Endothelial cell of umbilical vein (primary cell): ENCODE data around the gene TLE1. TPM values are rescaled to one million over a fixed set of nuclear protein-coding genes. Genes with fewer than 3 reads are reported as not detected.

Experiments
- BruUV-seq: library from RNA; stranded (reverse); fragments of 400-500 nt; replicated peaks from 2 replicates; lab custom pipeline; 2021; lab: Mats Ljungman, UMichigan
- CTCF ChIA-PET: fragments of 300-600, 350-600 bp; sonication (Branson Sonifier 250); formaldehyde crosslinking; loops from one replicate; lab custom pipeline; 2021; ENCODE audit warnings: antibody characterized with exemption, inconsistent platforms; lab: Charles Lee
- POLR2A ChIA-PET: fragments of 300-600, 350-600 bp; sonication (Branson Sonifier 250); formaldehyde crosslinking; loops from one replicate; lab custom pipeline; 2021; ENCODE audit warnings: antibody characterized with exemption, inconsistent platforms; lab: Charles Lee
- DNase-seq: peaks from one replicate; pipeline ENCODE4 v3.0.0-alpha.2; 2011; ENCODE audit warnings: low read depth, low spot score
- FAIRE-seq: peaks from 2 replicates; lab custom pipeline; 2011; peaks lifted over from hg19 to GRCh38; lab: Jason Lieb, UNC
- H2AFZ ChIP-seq: 2 replicates; pipeline ENCODE4 v1.6.0; 2012; ENCODE audit warnings: low read depth, low read length, control low read depth, inconsistent platforms
- H3K27ac ChIP-seq: 2 replicates; pipeline ENCODE4 v1.5.1; 2011; ENCODE audit warnings: low read depth, mild to moderate bottlenecking, control low read depth, low read length, moderate library complexity; ENCODE audit not compliant: insufficient read depth
- H3K27me3 ChIP-seq, 2 experiments: 2 replicates each; pipeline versions ENCODE4 v1.6.0 to v1.6.1; 2011; ENCODE audit warnings: low read length in 2 of 2, mixed read lengths in 1 of 2; ENCODE audit not compliant: control insufficient read depth in 2 of 2, insufficient read depth in 2 of 2
- H3K36me3 ChIP-seq, 2 experiments: 2 replicates in 1 of 2; 3 replicates in 1 of 2; pipeline ENCODE4 v1.5.1; 2011; ENCODE audit warnings: low read length in 2 of 2, mild to moderate bottlenecking in 1 of 2, moderate library complexity in 1 of 2; ENCODE audit not compliant: control insufficient read depth in 2 of 2, insufficient read depth in 2 of 2; ENCODE audit errors: extremely low read depth in 1 of 2
- H3K4me1 ChIP-seq: 3 replicates; pipeline ENCODE4 v1.5.1; 2011; ENCODE audit warnings: mild to moderate bottlenecking, low read length; ENCODE audit not compliant: control insufficient read depth, insufficient read depth; ENCODE audit errors: extremely low read depth
- H3K4me2 ChIP-seq: 2 replicates; pipeline ENCODE4 v1.6.1; 2011; ENCODE audit warnings: low read length, control low read depth, mixed read lengths; ENCODE audit not compliant: insufficient read depth
- H3K4me3 ChIP-seq, 3 experiments: fragments of 200-600 bp in 1 of 3; sonication (generic), shearing (Covaris generic) in 1 of 3; replicated peaks in 1 of 3; 2 replicates each; pipeline ENCODE4 v1.5.1; 2011 to 2016; ENCODE audit warnings: control low read depth in 3 of 3, low read length in 3 of 3, mild to moderate bottlenecking in 2 of 3, inconsistent platforms in 1 of 3, low read depth in 1 of 3, moderate library complexity in 1 of 3; ENCODE audit not compliant: insufficient read depth in 1 of 3
- H3K79me2 ChIP-seq: 2 replicates; pipeline ENCODE4 v1.6.0; 2012; ENCODE audit warnings: low read length, inconsistent platforms; ENCODE audit not compliant: control insufficient read depth, insufficient read depth
- H3K9ac ChIP-seq: replicated peaks from 2 replicates; pipeline ENCODE3; 2011; ENCODE audit warnings: low read length, control low read depth; ENCODE audit not compliant: insufficient read depth; ENCODE audit errors: extremely low read depth
- H3K9me1 ChIP-seq: replicated peaks from 3 replicates; pipeline ENCODE4 v1.6.0; 2011; ENCODE audit warnings: mild to moderate bottlenecking, low read length; ENCODE audit not compliant: control insufficient read depth, insufficient read depth; ENCODE audit errors: extremely low read depth
- H3K9me3 ChIP-seq: replicated peaks from 2 replicates; pipeline ENCODE4 v1.5.1; 2012; ENCODE audit warnings: low read length, inconsistent platforms; ENCODE audit not compliant: control insufficient read depth, insufficient read depth
- H4K20me1 ChIP-seq: replicated peaks from 2 replicates; pipeline ENCODE3; 2011; ENCODE audit warnings: mild to moderate bottlenecking, low read length; ENCODE audit not compliant: control insufficient read depth, insufficient read depth; ENCODE audit errors: extremely low read depth
- CTCF ChIP-seq, 2 donors: IDR thresholded peaks; 1 replicate in 1 of 2; 2 replicates in 1 of 2; pipeline ENCODE4 v1.5.1; 2011; ENCODE audit warnings: low read length in 2 of 2, mild to moderate bottlenecking in 2 of 2, moderate library complexity in 2 of 2, control low read depth in 1 of 2, inconsistent platforms in 1 of 2, low read depth in 1 of 2; ENCODE audit not compliant: insufficient read depth in 1 of 2; ENCODE audit errors: extremely low read depth in 1 of 2
- EZH2 ChIP-seq: IDR thresholded peaks from 2 replicates; pipeline ENCODE4 v1.6.1; 2012; ENCODE audit warnings: borderline replicate concordance, low read depth, mild to moderate bottlenecking, moderate library complexity, low read length, inconsistent platforms; ENCODE audit not compliant: severe bottlenecking
- FOS ChIP-seq: IDR thresholded peaks from 2 replicates; pipeline ENCODE4 v1.6.1; 2011; ENCODE audit warnings: mild to moderate bottlenecking, low read length, moderate library complexity, borderline replicate concordance; ENCODE audit not compliant: insufficient read depth
- GATA2 ChIP-seq: IDR thresholded peaks from 2 replicates; pipeline ENCODE4 v1.7.0; 2011; ENCODE audit warnings: low read depth, mild to moderate bottlenecking, moderate library complexity, mixed read lengths, low read length; ENCODE audit not compliant: insufficient read length, insufficient read depth
- JUN ChIP-seq: IDR thresholded peaks from 2 replicates; pipeline ENCODE4 v1.6.1; 2011; ENCODE audit warnings: borderline replicate concordance, low read depth; ENCODE audit not compliant: insufficient read length, insufficient read depth
- MAX ChIP-seq: IDR thresholded peaks from 2 replicates; pipeline ENCODE4 v1.6.1; 2011; ENCODE audit not compliant: insufficient read depth, insufficient read length
- MYC ChIP-seq: IDR thresholded peaks from one replicate; pipeline ENCODE4 v1.6.1; 2011; ENCODE audit warnings: mild to moderate bottlenecking, low read depth, low read length
- POLR2A ChIP-seq: IDR thresholded peaks from 2 replicates; pipeline ENCODE4 v1.6.1; 2012; ENCODE audit warnings: low read depth, mild to moderate bottlenecking, control low read depth, low read length
- POLR2AphosphoS5 ChIP-seq: IDR thresholded peaks from 2 replicates; pipeline ENCODE4 v1.6.1; 2012; ENCODE audit warnings: low read depth, mild to moderate bottlenecking, control low read depth, low read length, moderate library complexity; ENCODE audit not compliant: insufficient read depth
- dilution Hi-C: fragments of 300-500 bp; cut with MboI; formaldehyde crosslinking; loops from one replicate; pipeline ENCODE4 v1.15.0; 2019; ENCODE audit warnings: low sequenced_read_pairs; ENCODE audit not compliant: extremely low pct_ligation_motif_present
- intact Hi-C: fragments of 100-400 bp; cut with micrococcal nuclease; formaldehyde crosslinking; loops from one replicate; pipeline ENCODE4 v1.10.0; 2022
- polyA plus RNA-seq, 4 experiments: library from polyadenylated mRNA; depleted of rRNA in 3 of 4; stranded (reverse) in 3 of 4; unstranded in 1 of 4; fragments of >200 nt; gene quantifications; 2 replicates each; pipeline versions ENCODE4 v1.2.1 to v1.2.3, GENCODE V29; 2011 to 2012; ENCODE audit warnings: missing spikeins in 1 of 4
- total RNA-seq: library from RNA; stranded (reverse); gene quantifications from 2 replicates; pipeline ENCODE4 v1.2.3, GENCODE V29; 2021

Gene TLE1
- total and polyA plus RNA-seq, 2 donors (not counting 3 experiments of a cell fraction or from before 2014, with no cell fraction given) = 55.0 to 58.2 TPM

- H3K36me3 ChIP-seq = no peaks in the 10 kb centered on the region
- dilution Hi-C loops (no loop called here), intact Hi-C loops (no loop called here)
- H3K4me3 ChIP-seq = no peak overlapping the region
- FAIRE-seq = no peak
- H2AFZ ChIP-seq = no peak overlapping the region
- H4K20me1 ChIP-seq = no peaks in the 10 kb centered on the region
- no peaks in the 10 kb centered on the region for H3K9me3 ChIP-seq
- no peaks in the 10 kb centered on the region for H3K9me1 ChIP-seq
- no peaks in the 10 kb centered on the region for H3K27me3 ChIP-seq
- peaks cover 28% of the 10 kb centered on the region for H3K4me1 ChIP-seq
- no peak for DNase-seq
- H3K79me2 ChIP-seq = no peaks in the 10 kb centered on the region
- no peak overlapping the region for H3K4me2 ChIP-seq
- ChIA-PET POLR2A (no interaction called here), CTCF (no interaction called here)
- no peak for TF ChIP-seq EZH2
- no peak for TF ChIP-seq POLR2A
- TF ChIP-seq GATA2 = no peak
- no peak for TF ChIP-seq POLR2AphosphoS5
- no peak for TF ChIP-seq JUN
- no peak for TF ChIP-seq MYC
- TF ChIP-seq CTCF (IDR thresholded peaks at IDR 0.05; ENCODE audit: extremely low read depth in 1 of 2, insufficient read depth in 1 of 2, low read depth in 1 of 2, low read length in 2 of 2) = no peak
- no peak for TF ChIP-seq MAX
- TF ChIP-seq FOS = no peak
- H3K27ac ChIP-seq = no peak overlapping the region
- BruUV-seq = no TSS peak
- H3K9ac ChIP-seq = no peak overlapping the region
Observed at GRCh38 chr9:81560851-81561732, 128.3 kb downstream of the TLE1 start.
